RWPE2 (cell line): ENCODE results near the gene SLF1.

Experiments used
- ATAC-seq: fragments of 200-7000 bp; cut with Tn5 transposase; 3 replicates; pipeline ENCODE4 v1.9.1; 2021; ENCODE audit warnings: low read depth
- DNase-seq: peaks from one replicate; pipeline ENCODE4 v3.0.0-alpha.2; 2020; ENCODE audit warnings: low spot score
- H3K27ac ChIP-seq: fragments of 450-650 bp; 2 replicates; pipeline ENCODE4 v1.5.1; 2017; ENCODE audit warnings: mild to moderate bottlenecking; ENCODE audit not compliant: poor library complexity, severe bottlenecking
- H3K27me3 ChIP-seq: fragments of 250-450 bp; sonication (Bioruptor Pico); 2 replicates; pipeline ENCODE4 v1.5.1; 2021; ENCODE audit warnings: mild to moderate bottlenecking, moderate library complexity; ENCODE audit not compliant: insufficient read depth, poor library complexity, severe bottlenecking
- H3K36me3 ChIP-seq: fragments of 250-450 bp; sonication (Bioruptor Pico); 2 replicates; pipeline ENCODE4 v1.5.1; 2020; ENCODE audit warnings: low read depth, mild to moderate bottlenecking, moderate library complexity
- H3K4me1 ChIP-seq: fragments of 250-450 bp; sonication (Bioruptor Pico); 2 replicates; pipeline ENCODE4 v1.5.1; 2021; ENCODE audit warnings: mild to moderate bottlenecking, moderate library complexity; ENCODE audit not compliant: insufficient read depth, poor library complexity, severe bottlenecking
- H3K4me3 ChIP-seq: fragments of 250-450 bp; sonication (Bioruptor Pico); 2 replicates; pipeline ENCODE4 v1.5.1; 2021; ENCODE audit warnings: mild to moderate bottlenecking, moderate library complexity; ENCODE audit not compliant: severe bottlenecking
- H3K9me3 ChIP-seq: fragments of 250-450 bp; sonication (Bioruptor Pico); 2 replicates; pipeline ENCODE4 v1.5.1; 2021; ENCODE audit warnings: mild to moderate bottlenecking, moderate library complexity; ENCODE audit not compliant: severe bottlenecking
- CTCF ChIP-seq: fragments of 450-650 bp; IDR thresholded peaks from one replicate; pipeline ENCODE4 v1.5.1; 2017; ENCODE audit warnings: mild to moderate bottlenecking, moderate library complexity; ENCODE audit not compliant: poor library complexity, severe bottlenecking

SLF1 gene

GRCh38 chr5:94627191-94627590 lies 8.7 kb downstream of the SLF1 start:
- no peak overlapping the region for H3K4me3 ChIP-seq
- no peak for DNase-seq
- no peak for ATAC-seq
- peaks cover 2% of the 10 kb centered on the region for H3K4me1 ChIP-seq
- no peak overlapping the region for H3K27ac ChIP-seq
- no peaks in the 10 kb centered on the region for H3K9me3 ChIP-seq
- H3K36me3 ChIP-seq: peaks cover 43% of the 10 kb centered on the region
- no peaks in the 10 kb centered on the region for H3K27me3 ChIP-seq
- no peak for TF ChIP-seq CTCF

- ATAC-seq: no peak
Measured at GRCh38 chr5:94632024-94632423, 13.6 kb downstream of the SLF1 start.

GRCh38 chr5:94640176-94640575 lies 21.7 kb downstream of the SLF1 start:
- Histone ChIP-seq H3K4me1 (no peaks in the 10 kb centered on the region), H3K27ac (no peak overlapping the region), H3K9me3 (no peaks in the 10 kb centered on the region), H3K36me3 (peaks cover 24% of the 10 kb centered on the region), H3K4me3 (no peak overlapping the region), H3K27me3 (no peaks in the 10 kb centered on the region)
- DNase-seq: no peak
- TF ChIP-seq CTCF: no peak
- no peak for ATAC-seq

More at GRCh38 chr5:94632024-94632423, 13.6 kb downstream of the SLF1 start:
- DNase-seq: no peak
- Histone ChIP-seq H3K4me1 (peaks cover 2% of the 10 kb centered on the region), H3K9me3 (no peaks in the 10 kb centered on the region), H3K27ac (no peak overlapping the region), H3K4me3 (no peak overlapping the region), H3K36me3 (peaks cover 69% of the 10 kb centered on the region), H3K27me3 (no peaks in the 10 kb centered on the region)
- no peak for TF ChIP-seq CTCF

GRCh38 chr5:94645053-94645452 lies 26.6 kb downstream of the SLF1 start:
- no peak for DNase-seq
- ATAC-seq: no peak
- H3K27ac ChIP-seq: no peak overlapping the region
- H3K4me1 ChIP-seq: no peaks in the 10 kb centered on the region
- no peak overlapping the region for H3K4me3 ChIP-seq
- H3K9me3 ChIP-seq: no peaks in the 10 kb centered on the region
- H3K36me3 ChIP-seq: peaks cover 12% of the 10 kb centered on the region
- H3K27me3 ChIP-seq: no peaks in the 10 kb centered on the region
- TF ChIP-seq CTCF: no peak

- Histone ChIP-seq H3K9me3 (no peaks in the 10 kb centered on the region), H3K4me3 (no peak overlapping the region), H3K36me3 (peaks cover 12% of the 10 kb centered on the region; the same call in 1 of the 2 replicates), H3K4me1 (no peaks in the 10 kb centered on the region), H3K27ac (no peak overlapping the region), H3K27me3 (no peaks in the 10 kb centered on the region)
- TF ChIP-seq CTCF: no peak
- DNase-seq (no peak), ATAC-seq (no peak)
Measured at GRCh38 chr5:94646758-94647157, 28.3 kb downstream of the SLF1 start.
